Measurements from ENCODE around the gene CNTNAP2. TPM values are rescaled to one million over a fixed set of nuclear protein-coding genes. Genes with fewer than 3 reads are reported as not detected.

Gene CNTNAP2
- total and polyA plus RNA-seq, 2 of the 13 experiments (the other 11 are each of a cell fraction or from before 2014, with no cell fraction given) = 0.40 to 0.42 TPM

- peak; percentile 91 to 94 for TF ChIP-seq MAFK (conservative IDR thresholded peaks at IDR 0.05 in 1 of 2, IDR thresholded peaks at IDR 0.05 in 1 of 2; ENCODE audit: low read length in 2 of 2)
Measured at GRCh38 chr7:147496209-147496608, 1379.6 kb downstream of the CNTNAP2 start (continued).

- TF ChIP-seq ZNF543 (CRISPR knock-in tag; IDR thresholded peaks at IDR 0.05) (no peak), EP300 (IDR thresholded peaks at IDR 0.05; ENCODE audit: low read depth in 2 of 2, low read length in 2 of 2) (no peak), EP300 (CRISPR knock-in tag; IDR thresholded peaks at IDR 0.05; ENCODE audit: borderline replicate concordance) (no peak), ZNF446 (CRISPR knock-in tag; IDR thresholded peaks at IDR 0.05) (no peak), KAT2B (IDR thresholded peaks at IDR 0.05; ENCODE audit: borderline replicate concordance, low read depth, low read length) (no peak), ZNF225 (CRISPR knock-in tag; IDR thresholded peaks at IDR 0.05) (no peak), RAD21 (CRISPR knock-in tag; IDR thresholded peaks at IDR 0.05) (no peak), ZNF570 (CRISPR knock-in tag; IDR thresholded peaks at IDR 0.05; ENCODE audit: borderline replicate concordance) (no peak), HMGA1 (CRISPR knock-in tag; conservative IDR thresholded peaks at IDR 0.05) (no peak), ZBED4 (CRISPR knock-in tag; IDR thresholded peaks at IDR 0.05; ENCODE audit: borderline replicate concordance) (no peak), SOX6 (IDR thresholded peaks at IDR 0.05) (no peak), SOX6 (CRISPR knock-in tag; IDR thresholded peaks at IDR 0.05) (no peak), GLI4 (CRISPR knock-in tag; IDR thresholded peaks at IDR 0.05; ENCODE audit: borderline replicate concordance) (no peak), RELA (CRISPR knock-in tag; IDR thresholded peaks at IDR 0.05) (no peak), THAP7 (CRISPR knock-in tag; IDR thresholded peaks at IDR 0.05) (no peak)
- Histone ChIP-seq H3K27ac (ENCODE audit: extremely low read length, insufficient read depth, low read length) (no peak overlapping the region), H3K79me2 (ENCODE audit: insufficient read depth, low read length) (no peaks in the 10 kb centered on the region), H3K9ac (ENCODE audit: insufficient read depth, low read depth, low read length) (no peak overlapping the region), H2AFZ (ENCODE audit: low read length) (no peak overlapping the region), H3K9me3 (ENCODE audit: low read length) (peaks cover 51% of the 10 kb centered on the region), H3K4me2 (ENCODE audit: low read depth, low read length) (no peak overlapping the region), H3K27me3 (ENCODE audit: control insufficient read depth in 1 of 2, insufficient read depth in 2 of 2, low read length in 2 of 2) (no peaks in the 10 kb centered on the region), H4K20me1 (ENCODE audit: insufficient read depth, low read length) (no peaks in the 10 kb centered on the region), H3K4me3 (replicated peaks in 1 of 3; ENCODE audit: insufficient read depth in 1 of 3, low read depth in 2 of 3, low read length in 3 of 3) (no peak overlapping the region), H3K36me3 (replicated peaks in 1 of 2; ENCODE audit: control insufficient read depth in 1 of 2, insufficient read depth in 2 of 2, low read length in 2 of 2) (no peaks in the 10 kb centered on the region), H3K4me1 (ENCODE audit: insufficient read depth, low read length) (no peaks in the 10 kb centered on the region)
- ChIA-PET CTCF (ENCODE audit: low intra/inter-chr PET ratio, low total read pairs) (no interaction called here), POLR2A (no interaction called here)
- ATAC-seq = no peak
- in situ Hi-C loops (cut with HindIII; ENCODE audit: extremely low pct_ligation_motif_present, low pct_unique_long_range_greater_than_20kb) = no loop called here
- intact Hi-C loops (cut with micrococcal nuclease; ENCODE audit: unreplicated experiment) = no loop called here
- WGBS (ENCODE audit: low lambda C conversion rate) = 0% methylated on average over 1 of the region's 1 CpG
- BruUV-seq (replicated peaks) = no TSS peak
- no peak for DNase-seq (ENCODE audit: low spot score)
- no peak for FAIRE-seq
Measured at GRCh38 chr7:147497246-147497645, 1380.6 kb downstream of the CNTNAP2 start.
